ENCODE measurements around the gene GUCY2D.
A peak's percentile ranks its signal among the peaks of the same experiment; 100 is the strongest.
"Not testable (repeated sequence)": the region's sequence is repeated elsewhere in the genome, so short reads cannot be mapped to it uniquely, and the experiment has no call there.

GUCY2D gene

DNA sequence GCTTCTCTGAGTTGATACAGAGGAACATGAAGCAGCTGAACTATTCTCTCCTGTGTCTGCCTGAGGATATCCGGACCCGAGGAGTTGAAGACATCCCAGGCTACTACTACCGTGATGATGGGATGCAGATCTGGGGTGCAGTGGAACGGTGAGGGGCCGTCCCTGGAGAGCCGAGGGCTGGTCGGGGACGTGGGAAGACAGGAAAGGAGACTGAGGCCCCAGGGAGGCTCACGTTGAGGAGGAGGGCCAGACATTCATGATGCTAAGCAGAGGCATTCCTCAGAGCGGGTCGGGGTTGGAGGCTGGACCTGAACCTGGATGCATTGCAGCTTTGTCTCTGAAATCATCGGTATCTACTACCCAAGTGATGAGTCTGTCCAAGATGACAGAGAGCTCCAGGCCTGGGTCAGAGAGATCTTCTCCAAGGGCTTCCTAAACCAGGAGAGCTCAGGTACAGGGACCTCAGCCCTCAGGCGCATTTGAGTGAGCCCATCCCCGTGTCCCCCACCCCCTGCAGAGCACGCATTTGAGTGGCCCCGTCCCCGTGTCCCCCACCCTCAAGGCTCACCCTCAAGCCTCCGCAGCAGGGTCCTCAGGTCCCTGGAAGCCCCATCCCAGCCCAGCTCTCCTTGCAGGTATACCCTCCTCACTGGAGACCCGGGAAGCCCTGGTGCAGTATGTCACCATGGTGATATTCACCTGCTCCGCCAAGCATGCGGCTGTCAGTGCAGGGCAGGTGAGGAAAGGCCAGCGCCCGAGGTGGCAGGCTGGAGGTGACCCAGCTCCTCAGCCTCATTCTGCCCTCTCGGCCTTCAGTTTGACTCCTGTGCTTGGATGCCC lies 44.7 kb downstream of the GUCY2D start:
- DNase-seq: no peak

DNA sequence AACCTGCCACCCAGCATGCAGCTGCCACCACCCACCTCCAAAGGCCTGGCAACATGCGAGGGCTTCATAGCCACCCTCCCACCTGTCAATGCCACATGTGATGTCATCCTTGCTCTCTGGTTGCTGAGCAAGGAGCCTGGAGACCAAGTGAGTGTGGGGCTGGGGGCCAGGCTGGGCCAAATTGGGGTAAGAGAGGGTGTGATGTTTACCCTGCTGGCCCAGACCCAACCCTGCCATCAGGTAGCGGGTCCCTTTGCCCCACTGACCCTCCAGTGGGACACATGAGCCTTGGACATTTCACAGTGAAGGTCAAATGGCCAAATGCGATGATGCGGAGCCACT lies 45.3 kb downstream of the GUCY2D start:
- DNase-seq: no peak

DNA sequence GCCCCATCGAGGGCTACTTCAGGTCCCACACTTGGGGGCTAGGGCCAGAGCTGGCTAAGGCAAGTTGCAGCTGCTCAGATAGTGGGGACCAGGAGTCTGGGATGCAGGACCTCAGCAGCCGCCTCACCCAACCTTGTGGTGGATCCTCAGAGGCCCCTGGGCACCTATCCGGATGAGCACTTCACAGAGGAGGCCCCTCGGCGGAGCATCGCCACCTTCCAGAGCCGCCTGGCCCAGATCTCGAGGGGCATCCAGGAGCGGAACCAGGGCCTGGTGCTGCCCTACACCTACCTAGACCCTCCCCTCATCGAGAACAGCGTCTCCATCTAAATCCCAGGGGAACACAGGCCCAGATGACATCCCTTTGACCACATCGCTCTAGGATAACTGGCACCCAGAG lies 45.8 kb downstream of the GUCY2D start:
- no peak for DNase-seq

DNA sequence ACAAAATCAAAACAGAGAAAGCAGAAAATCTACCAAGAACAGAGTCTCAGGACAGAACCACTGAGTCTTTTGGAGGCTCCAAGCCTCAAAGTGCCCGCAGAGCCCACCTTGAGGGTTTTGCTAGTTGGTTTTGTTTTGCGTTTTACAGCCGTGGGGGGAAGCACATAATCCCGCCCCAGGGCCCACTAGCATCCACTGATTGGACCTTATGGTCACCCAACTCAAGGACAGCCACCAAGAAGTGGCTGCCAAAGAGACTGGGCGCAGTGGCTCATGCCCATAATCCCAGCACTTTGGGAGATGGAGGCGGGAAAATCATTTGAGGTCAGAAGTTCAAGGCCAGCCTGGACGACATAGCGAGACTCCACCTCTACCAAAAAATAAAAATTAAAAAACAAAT lies 46.3 kb downstream of the GUCY2D start:
- no peak for DNase-seq

DNA sequence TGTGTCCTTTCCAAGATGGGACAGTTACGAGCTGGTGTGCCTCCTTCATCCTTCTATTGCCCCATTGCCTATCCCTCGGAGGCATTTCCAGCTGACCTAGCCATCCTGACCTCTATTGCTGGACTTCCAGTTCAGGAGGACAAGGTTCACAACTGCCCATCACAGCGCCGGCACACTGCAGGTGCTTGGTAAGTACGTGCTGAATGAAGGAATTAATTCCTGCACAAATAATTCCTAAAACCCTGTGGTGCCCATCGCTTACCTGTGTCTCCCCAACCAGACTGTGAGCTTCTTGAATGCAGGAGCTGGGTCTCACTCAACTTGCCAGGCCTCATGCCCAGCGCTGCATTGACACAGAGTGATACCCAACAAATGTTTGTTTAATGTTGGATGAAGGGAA lies 49.4 kb downstream of the GUCY2D start:
- DNase-seq: no peak

DNA sequence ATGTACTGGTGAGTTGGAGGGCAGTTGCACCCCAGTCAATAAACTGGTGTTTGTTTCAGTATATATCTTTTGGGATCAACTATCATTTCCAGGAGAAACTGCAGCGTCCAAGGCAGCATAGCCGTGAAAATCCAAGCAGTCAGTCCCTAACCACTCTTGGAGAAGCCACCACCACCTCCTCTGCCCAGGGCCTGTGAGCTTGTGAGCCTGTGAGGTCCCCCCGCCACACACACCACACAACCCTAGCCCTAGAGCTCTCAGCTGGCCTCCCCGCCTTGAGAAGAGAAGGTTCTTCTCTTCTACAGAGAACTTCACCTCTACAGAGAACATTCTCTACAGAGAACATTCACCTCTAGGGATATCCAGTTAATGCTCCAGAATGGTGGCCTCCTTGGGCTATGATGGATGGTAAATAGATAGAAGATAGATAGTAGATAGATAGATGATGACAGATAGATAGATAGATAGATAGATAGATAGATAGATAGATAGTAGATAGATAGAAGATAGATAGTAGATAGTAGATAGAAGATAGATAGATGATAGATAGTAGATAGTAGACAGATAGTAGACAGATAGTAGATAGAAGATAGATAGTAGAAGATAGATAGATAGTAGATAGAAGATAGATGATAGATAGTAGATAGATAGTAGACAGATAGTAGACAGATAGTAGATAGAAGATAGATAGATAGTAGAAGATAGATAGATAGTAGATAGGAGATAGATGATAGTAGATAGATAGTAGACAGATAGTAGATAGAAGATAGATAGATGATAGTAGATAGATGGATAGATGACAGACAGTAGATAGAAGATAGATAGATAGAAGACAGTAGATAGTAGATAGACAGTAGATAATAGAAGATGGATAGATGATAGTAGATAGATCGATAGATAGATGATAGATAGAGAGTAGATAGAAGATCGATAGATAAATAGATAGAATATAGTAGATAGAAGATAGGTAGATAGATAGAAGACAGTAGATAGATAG lies 50.1 kb downstream of the GUCY2D start:
- DNase-seq: no peak

DNA sequence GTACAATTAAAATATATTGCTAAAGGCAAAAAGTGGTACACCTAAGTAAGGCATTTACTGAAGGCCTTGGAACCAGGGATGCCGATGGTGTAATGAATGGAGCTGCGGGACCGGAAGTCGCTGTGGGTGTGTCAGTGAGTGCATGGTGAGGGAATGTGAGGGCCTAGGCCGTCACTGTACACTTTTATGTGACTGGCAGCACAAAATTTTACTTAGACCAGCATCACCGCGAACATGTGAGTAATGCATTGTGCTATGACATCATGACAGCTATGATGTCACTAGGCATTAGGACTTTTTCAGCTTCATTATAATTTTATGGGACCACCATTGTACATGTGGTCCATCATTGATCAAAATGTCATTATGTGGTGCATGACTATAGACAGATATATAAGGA lies 51.2 kb downstream of the GUCY2D start:
- DNase-seq: no peak

DNA sequence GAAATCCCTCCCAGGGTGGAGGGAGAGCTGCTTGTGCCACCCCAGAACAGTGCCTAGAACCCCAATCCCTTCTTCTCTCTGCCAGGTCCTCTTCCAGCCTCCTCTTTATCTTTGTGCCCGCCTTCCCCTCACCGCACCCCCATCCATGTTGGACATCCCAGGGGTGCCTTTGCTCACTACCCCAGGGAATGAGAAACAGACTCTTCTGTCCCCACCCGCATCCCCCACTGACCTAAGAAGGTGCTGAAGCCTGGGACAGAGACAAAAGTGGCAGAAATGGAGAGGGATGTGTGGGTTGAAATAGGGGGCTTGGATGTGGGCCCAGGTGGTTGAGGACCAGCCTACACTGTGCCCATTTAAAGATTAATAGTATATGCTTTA lies 53.4 kb downstream of the GUCY2D start:
- no peak for DNase-seq

DNA sequence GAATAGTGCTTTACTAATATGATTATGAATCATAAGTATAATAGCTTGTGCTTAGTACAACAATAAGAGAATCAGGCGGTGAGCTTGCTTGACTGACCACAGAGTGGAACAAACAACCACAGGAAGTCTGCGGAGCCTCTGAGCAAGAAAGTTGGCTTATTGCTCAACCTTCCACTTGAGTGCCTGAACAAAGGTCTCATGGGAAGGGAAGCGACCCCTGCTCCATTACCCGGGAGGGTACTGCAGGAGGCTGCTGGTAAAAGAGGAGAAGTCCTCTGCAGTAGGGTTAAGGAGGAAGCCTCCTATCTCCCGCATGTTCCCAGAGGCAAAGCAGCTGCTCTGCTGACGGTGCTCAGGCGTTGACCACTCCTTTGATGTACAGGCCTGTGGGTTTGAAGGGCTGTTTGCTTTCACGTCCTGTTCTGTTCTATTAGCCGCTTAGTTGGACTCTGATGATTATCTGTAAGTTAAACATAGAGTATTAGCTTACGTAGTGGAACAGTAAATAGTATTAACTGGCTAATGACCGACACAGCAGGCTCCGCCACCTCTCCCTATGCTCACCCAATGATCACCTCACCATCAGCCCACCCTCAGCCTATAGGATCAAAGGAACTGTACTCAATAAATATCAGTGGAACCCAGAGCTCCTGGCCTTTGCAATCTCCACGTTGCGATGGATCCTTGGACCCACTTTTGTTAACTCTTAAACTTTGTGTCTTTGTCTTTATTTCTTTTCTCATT lies 54.0 kb downstream of the GUCY2D start:
- DNase-seq: no peak

DNA sequence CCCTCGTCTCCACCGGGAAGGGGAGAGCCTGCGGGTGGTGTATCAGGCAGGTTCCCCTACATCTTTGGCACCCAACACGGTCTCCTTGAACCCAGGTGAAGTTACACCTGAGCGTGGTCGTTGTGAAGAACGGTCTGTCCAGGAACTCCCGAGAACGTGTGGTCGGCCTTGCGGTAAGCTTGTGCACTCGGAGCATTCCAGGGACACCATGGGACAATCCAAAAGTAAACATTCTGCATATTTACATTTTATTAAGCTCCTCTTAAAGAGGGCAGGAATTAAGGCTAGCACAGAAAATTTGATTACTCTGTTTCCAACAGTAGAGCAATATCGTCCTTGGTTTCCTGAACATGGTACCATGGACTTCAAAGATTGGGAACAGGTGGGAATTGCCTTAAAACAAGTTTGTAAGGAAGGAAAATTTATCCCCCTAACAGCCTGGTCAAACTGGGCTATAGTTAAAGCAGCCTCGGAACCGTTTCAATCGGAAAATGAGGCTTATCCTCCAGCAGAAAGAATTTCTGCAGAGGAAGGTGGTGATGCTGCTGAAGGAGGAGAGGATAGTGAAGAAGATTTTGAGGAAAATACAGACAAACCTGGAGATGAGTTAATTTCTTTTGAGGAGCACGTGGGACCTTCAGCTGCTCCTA lies 54.7 kb downstream of the GUCY2D start:
- no peak for DNase-seq

DNA sequence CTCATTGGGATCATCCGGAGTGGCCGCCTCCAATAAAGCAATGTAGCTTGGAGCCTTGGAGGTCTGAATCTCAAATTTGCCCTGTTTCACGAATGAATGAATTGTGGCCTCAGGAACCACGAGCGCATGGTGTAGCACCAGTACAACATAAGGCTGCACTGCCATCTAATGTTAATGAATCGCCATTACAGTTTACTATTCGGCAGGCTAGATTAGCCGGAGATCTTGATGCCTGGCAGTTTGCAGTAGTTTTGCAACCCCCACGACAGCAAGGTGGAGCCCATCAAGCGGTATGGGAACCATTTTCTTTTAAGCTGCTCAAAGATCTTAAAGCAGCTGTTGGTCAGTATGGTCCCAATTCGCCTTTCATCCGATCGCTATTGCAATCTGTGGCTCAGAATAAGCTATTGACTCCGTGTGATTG lies 55.3 kb downstream of the GUCY2D start:
- DNase-seq: peak; percentile 61

DNA sequence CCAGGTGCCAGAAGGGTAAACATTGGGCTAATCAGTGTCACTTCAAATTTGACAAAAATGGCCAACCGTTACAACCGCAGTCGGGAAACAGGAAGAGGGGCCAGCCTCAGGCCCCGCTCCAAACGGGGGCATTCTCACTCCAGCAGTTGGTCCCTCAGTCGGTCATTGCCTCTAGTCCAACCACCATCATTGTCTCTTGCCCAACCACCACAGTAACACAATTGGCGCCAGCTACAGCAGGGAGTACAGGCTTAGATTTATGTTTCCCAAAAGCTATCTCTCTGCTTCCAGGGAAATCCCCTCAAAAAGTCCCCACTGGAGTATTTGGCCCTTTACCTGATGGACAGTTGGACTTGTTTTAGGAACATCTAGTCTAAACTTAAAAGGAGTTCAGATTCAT lies 56.7 kb downstream of the GUCY2D start:
- no peak for DNase-seq

DNA sequence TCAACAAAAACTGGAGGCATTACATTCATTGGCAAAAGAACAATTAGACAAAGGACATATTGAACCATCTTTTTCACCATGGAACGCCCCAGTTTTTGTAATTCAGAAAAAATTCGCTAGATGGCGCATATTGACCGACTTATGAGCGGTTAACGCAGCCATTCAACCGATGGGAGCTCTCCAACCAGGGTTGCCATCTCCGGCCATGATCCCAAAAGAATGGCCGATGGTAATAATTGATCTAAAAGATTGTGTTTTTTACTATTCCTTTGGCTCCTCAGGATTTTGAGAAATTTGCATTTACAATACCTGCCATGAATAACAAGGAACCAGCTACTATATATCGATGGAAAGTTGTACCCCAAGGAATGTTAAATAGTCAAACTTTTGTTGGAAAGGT lies 57.9 kb downstream of the GUCY2D start:
- peak; percentile 51 for DNase-seq

DNA sequence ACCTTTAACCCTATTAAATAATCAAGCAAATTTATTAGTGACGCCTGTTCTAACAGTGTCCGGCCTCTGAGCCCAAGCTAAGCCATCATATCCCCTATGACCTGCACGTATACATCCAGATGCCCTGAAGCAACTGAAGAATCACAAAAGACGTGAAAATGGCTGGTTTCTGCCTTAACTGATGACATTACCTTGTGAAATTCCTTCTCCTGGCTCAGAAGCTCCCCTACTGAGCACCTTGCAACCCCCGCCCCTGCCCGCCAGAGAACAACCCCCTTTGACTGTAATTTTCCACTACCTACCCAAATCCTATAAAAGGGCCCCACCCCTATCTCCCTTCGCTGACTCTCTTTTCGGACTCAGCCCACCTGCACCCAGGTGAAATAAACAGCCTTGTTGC lies 59.4 kb downstream of the GUCY2D start:
- not testable (repeated sequence) for DNase-seq

DNA sequence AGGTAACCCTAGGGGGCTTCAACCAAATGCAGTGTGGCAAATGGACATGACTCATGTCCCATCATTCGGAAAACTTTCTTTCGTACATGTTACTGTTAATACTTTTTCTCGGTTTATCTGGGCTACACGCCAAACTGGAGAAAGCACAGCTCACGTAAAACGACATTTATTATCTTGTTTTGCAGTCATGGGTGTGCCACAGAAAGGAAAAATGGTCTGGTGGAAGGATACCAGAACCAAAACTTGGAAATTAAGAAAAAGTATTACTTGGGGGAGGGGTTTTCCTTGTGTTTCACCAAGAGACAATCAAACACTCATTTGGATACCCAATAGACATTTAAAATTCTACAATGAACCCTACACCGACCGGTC lies 60.0 kb downstream of the GUCY2D start:
- no peak for DNase-seq

DNA sequence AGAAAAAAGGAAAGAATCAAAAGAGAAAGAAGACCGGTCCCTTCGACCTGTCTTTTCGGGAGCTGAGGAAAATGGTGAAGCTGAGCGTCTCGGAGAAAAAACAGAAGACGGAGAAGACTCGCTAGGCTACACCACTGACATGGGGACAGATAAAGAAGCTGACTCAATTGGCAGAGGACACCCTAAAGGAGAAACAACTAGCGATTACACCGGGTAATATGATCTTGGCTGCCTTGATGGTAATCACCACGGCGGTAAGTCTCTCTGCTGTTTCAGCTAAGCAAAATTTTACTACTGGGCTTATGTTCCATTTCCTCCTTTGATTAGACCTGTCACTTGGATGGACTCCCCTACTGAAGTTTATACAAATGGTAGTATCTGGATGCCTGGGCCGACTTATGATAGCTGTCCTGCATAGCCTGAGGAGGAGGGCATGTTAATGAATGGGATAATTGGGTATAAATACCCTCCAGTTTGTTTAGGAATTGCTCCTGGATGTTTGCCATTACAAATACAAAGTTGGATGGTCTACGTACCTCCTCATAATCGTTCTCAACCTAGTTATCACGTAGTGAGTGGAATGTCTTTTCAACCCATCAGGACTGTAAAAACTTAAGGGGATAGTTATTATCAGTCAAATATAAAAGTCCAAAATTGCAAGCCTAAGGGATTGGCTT lies 60.5 kb downstream of the GUCY2D start:
- DNase-seq: peak; percentile 33

DNA sequence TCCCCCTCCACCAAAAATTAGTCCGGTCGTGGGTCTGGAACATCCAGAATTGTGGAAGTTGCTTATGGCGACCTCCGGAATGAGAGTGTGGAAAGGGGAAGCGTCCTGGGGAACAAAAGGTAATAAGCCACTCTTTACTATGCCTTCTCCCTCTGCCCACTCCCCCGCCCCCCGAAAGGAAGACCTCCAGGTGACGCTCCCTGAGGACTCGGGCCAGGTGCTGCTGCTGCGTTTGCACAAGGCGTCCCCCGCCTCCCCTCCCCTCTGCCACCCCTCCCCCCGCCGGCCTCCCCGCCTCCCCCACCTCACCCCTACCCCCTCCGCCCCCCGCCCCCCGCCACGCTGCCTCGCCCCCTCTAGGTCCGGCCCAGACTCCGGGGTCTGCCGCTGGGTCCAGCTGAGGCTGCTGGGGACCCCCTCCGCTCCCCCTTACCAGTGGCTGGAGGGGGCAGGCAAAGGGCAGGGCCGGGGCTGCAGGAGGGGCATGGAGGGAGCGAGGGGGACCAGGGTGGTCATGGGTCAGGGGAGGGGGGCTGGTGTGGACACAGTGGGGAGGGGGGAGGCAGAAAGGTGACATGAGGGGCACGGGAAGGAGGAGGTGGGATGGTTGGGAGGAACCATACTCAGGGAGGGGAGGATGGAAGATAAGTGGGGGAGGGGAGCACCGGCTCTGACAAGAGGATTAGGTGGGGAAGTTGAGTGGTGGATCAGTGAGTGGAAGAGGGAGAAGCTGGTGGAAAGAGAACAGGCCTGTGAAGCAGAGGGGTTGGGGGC lies 61.5 kb downstream of the GUCY2D start:
- DNase-seq: no peak

DNA sequence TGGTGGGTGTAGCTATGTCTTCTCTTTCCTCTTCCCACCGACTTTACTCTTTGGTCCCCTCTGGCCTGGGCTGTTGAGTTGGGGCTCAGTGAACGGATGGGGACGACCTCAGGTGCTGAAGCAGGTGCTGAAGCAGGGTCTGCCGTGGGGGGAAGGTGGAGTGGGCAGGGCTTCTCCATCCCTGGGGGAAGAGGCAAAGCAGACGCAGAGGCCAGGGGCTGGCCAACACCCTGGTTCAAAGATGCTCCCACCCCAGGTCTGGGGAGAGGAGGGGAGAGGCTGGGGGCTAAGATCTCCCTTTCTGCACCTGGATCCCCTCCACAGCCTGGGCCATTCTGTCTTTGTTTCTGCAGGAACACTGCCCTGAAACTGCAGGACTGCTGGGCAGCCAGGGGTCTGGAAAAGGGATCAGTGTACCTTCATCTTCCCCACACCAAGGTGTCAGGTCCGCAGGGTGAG lies 62.2 kb downstream of the GUCY2D start:
- no peak for DNase-seq

DNA sequence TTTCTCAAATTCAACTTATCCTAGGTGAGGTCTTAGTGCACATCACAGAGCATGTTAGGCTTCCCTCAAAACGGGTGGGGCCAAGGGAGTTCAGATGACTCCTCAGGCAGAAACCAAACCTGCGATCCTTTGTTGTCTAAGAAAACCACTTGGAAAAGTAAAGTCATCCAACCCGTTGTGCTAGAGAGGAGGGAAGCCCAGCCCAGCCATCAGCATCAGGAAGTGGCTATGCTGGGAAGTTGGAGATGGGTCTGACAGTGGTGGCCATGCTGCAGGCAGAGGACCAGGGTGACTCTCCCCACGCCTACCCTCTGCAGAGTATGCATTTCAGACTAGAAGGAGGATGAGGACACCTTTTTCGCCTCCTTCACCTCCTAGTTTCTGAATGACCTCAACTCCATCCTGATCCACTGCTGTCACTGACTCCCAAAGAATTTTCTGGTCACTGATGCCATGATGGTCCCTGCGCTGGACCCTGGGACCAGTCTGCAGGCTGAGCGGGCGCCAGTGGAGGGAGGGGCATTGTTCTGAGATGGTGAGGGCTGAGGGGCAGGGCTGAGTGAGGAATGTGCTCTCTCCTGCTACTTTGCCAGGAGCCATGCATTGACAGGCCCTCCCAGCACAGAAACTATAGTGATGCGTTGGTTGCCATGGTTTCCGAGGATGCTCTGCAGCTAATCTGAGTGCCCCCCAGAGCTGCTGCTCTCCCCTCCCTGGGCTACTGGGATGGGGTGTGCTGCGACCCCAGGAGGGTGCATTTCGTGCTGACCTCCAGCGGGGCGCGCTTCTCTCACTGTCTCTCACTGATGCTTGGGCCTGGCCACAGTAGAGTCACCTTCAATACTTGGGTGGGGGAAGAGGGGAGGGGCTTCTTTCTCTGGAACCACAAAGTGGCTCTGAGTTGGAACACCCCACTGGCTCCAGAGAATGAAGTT lies 64.7 kb downstream of the GUCY2D start:
- no peak for DNase-seq

DNA sequence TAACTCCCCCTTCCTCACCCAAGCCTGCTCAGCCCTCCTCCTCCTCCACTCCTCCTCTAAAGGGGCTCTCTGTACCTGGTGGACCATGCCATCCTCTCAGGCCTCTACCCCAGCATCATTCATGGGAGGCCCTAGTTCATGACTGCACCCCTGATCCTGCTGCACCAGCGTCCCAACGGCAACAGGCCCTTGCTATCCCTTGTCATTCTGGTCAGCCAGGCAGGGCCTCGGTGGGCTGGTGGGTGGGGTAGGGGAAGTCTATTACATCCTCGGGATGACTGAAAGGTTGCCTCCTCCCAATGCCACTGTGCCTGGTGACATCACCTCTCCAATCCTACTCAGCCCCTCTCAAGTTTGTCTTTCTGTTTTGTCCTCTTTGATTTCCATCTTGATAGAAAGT lies 65.4 kb downstream of the GUCY2D start:
- DNase-seq: no peak
